ENCODE results near the gene CDK5RAP1.
A peak's percentile ranks its signal among the peaks of the same experiment; 100 is the strongest.

Gene CDK5RAP1

GRCh38 chr20:33377366-33377765 is 24.0 kb downstream of the CDK5RAP1 start:
- DNase-seq: peak in 1 of 5 experiments; percentile 68

- no peak for DNase-seq
Measured at GRCh38 chr20:33373735-33374605, 27.3 kb downstream of the CDK5RAP1 start.

- DNase-seq: peak in 1 of 5 experiments; percentile 26
Measured at GRCh38 chr20:33372993-33373441, 28.3 kb downstream of the CDK5RAP1 start.

GRCh38 chr20:33370291-33370690 is 31.0 kb downstream of the CDK5RAP1 start:
- DNase-seq: peak in 3 of 5 experiments; percentile 22 to 96 (median 78)

- no peak for DNase-seq
Measured at GRCh38 chr20:33362898-33363297, 38.4 kb downstream of the CDK5RAP1 start.

- no peak for DNase-seq
Measured at GRCh38 chr20:33359399-33360261, 41.7 kb downstream of the CDK5RAP1 start.

- DNase-seq: no peak
Measured at GRCh38 chr20:33353013-33353402, 48.3 kb downstream of the CDK5RAP1 start.

- no peak for DNase-seq
Measured at GRCh38 chr20:33352258-33353012, 48.9 kb downstream of the CDK5RAP1 start.

- DNase-seq: no peak
Measured at GRCh38 chr20:33351696-33352095, 49.6 kb downstream of the CDK5RAP1 start.

GRCh38 chr20:33349493-33349892 is 51.8 kb downstream of the CDK5RAP1 start:
- DNase-seq: no peak

- DNase-seq: no peak
Measured at GRCh38 chr20:33348136-33348937, 53.0 kb downstream of the CDK5RAP1 start.

GRCh38 chr20:33345342-33345741 is 56.0 kb downstream of the CDK5RAP1 start:
- DNase-seq: no peak

- DNase-seq: no peak
Measured at GRCh38 chr20:33343521-33343920, 57.8 kb downstream of the CDK5RAP1 start.

- DNase-seq: no peak
Measured at GRCh38 chr20:33339515-33340058, 61.7 kb downstream of the CDK5RAP1 start.

GRCh38 chr20:33338467-33339258 is 62.7 kb downstream of the CDK5RAP1 start:
- DNase-seq: no peak

GRCh38 chr20:33337531-33338165 is 63.7 kb downstream of the CDK5RAP1 start:
- DNase-seq: no peak

GRCh38 chr20:33337119-33337518 is 64.2 kb downstream of the CDK5RAP1 start:
- no peak for DNase-seq

GRCh38 chr20:33336375-33336774 is 64.9 kb downstream of the CDK5RAP1 start:
- DNase-seq: no peak

GRCh38 chr20:33334111-33334510 is 67.2 kb downstream of the CDK5RAP1 start:
- no peak for DNase-seq

GRCh38 chr20:33333616-33334015 is 67.7 kb downstream of the CDK5RAP1 start:
- DNase-seq: no peak

All from T-helper 2 cell (primary cell).